H9 (cell line): Measurements from ENCODE around the gene ZSWIM1. TPM values are rescaled to one million over a fixed set of nuclear protein-coding genes. Genes with fewer than 3 reads are reported as not detected.

Source experiments
- DNase-seq: peaks from one replicate; pipeline ENCODE4 v3.0.0-alpha.2; 2017
- H2AFZ ChIP-seq: one replicate; pipeline ENCODE4 v1.6.1; 2013; ENCODE audit warnings: mild to moderate bottlenecking, low read length, control low read depth, moderate library complexity
- H2AK5ac ChIP-seq: 2 replicates; pipeline ENCODE4 v1.6.1; 2013; ENCODE audit warnings: low read length, control low read depth, mixed read lengths; ENCODE audit not compliant: insufficient read length
- H2BK120ac ChIP-seq: one replicate; pipeline ENCODE4 v1.6.1; 2013; ENCODE audit warnings: low read depth, mild to moderate bottlenecking, low read length, control low read depth, inconsistent platforms; ENCODE audit not compliant: poor library complexity, severe bottlenecking
- H2BK12ac ChIP-seq: 2 replicates; pipeline ENCODE4 v1.6.1; 2013; ENCODE audit warnings: low read length, control low read depth, mixed read lengths, low read depth; ENCODE audit not compliant: insufficient read length
- H2BK15ac ChIP-seq: 2 replicates; pipeline ENCODE4 v1.6.1; 2013; ENCODE audit warnings: low read depth, low read length, control low read depth
- H2BK20ac ChIP-seq: one replicate; pipeline ENCODE4 v1.6.1; 2013; ENCODE audit warnings: low read depth, mild to moderate bottlenecking, low read length, control low read depth, inconsistent platforms; ENCODE audit not compliant: poor library complexity, severe bottlenecking
- H2BK5ac ChIP-seq: 2 replicates; pipeline ENCODE4 v1.6.1; 2013; ENCODE audit warnings: low read length, control low read depth, mixed read lengths; ENCODE audit not compliant: insufficient read length
- H3K14ac ChIP-seq: 2 replicates; pipeline ENCODE4 v1.6.1; 2013; ENCODE audit warnings: low read length, control low read depth; ENCODE audit not compliant: insufficient read depth
- H3K18ac ChIP-seq: 2 replicates; pipeline ENCODE4 v1.6.1; 2013; ENCODE audit warnings: low read depth, mild to moderate bottlenecking, mixed read lengths, low read length, control low read depth; ENCODE audit not compliant: insufficient read length
- H3K23ac ChIP-seq: 2 replicates; pipeline ENCODE4 v1.6.1; 2013; ENCODE audit warnings: low read length, control low read depth, mixed read lengths, low read depth; ENCODE audit not compliant: insufficient read length
- H3K23me2 ChIP-seq: 2 replicates; pipeline ENCODE4 v1.6.1; 2013; ENCODE audit warnings: low read depth, mild to moderate bottlenecking, mixed read lengths, low read length, control low read depth; ENCODE audit not compliant: insufficient read length, poor library complexity, severe bottlenecking
- H3K27ac ChIP-seq: 2 replicates; pipeline ENCODE4 v1.5.1; 2013; ENCODE audit warnings: low read length, control low read depth, mixed read lengths, low read depth; ENCODE audit not compliant: insufficient read length
- H3K27me3 ChIP-seq: 2 replicates; pipeline ENCODE4 v1.6.1; 2013; ENCODE audit warnings: low read length, control low read depth, inconsistent platforms; ENCODE audit not compliant: insufficient read depth
- H3K4ac ChIP-seq: 2 replicates; pipeline ENCODE4 v1.6.1; 2013; ENCODE audit warnings: low read depth, mild to moderate bottlenecking, control low read depth, inconsistent platforms, low read length, moderate library complexity
- H3K4me1 ChIP-seq: 2 replicates; pipeline ENCODE4 v1.6.1; 2013; ENCODE audit warnings: low read length, control low read depth, inconsistent platforms; ENCODE audit not compliant: insufficient read depth
- H3K4me2 ChIP-seq: 2 replicates; pipeline ENCODE4 v1.6.1; 2013; ENCODE audit warnings: low read length, control low read depth, mixed read lengths; ENCODE audit not compliant: insufficient read length, insufficient read depth
- H3K56ac ChIP-seq: 2 replicates; pipeline ENCODE4 v1.6.1; 2013; ENCODE audit warnings: low read depth, mild to moderate bottlenecking, mixed read lengths, low read length, control low read depth; ENCODE audit not compliant: insufficient read length
- H3K79me1 ChIP-seq: 2 replicates; pipeline ENCODE4 v1.6.1; 2013; ENCODE audit warnings: low read depth, mild to moderate bottlenecking, moderate library complexity, low read length, control low read depth, inconsistent platforms; ENCODE audit not compliant: insufficient read depth, poor library complexity, severe bottlenecking
- H3K79me2 ChIP-seq: 2 replicates; pipeline ENCODE4 v1.6.1; 2013; ENCODE audit warnings: low read length, control low read depth, inconsistent platforms; ENCODE audit not compliant: insufficient read depth
- H3K9ac ChIP-seq: 2 replicates; pipeline ENCODE4 v1.6.1; 2013; ENCODE audit warnings: low read length, control low read depth, mixed read lengths; ENCODE audit not compliant: insufficient read length; ENCODE audit errors: extremely low read depth
- H3K9me3 ChIP-seq: one replicate; pipeline ENCODE4 v1.6.1; 2013; ENCODE audit warnings: low read depth, low read length, inconsistent platforms; ENCODE audit not compliant: control insufficient read depth
- H3T11ph ChIP-seq: one replicate; pipeline ENCODE4 v1.6.1; 2013; ENCODE audit warnings: mild to moderate bottlenecking, low read length, control low read depth, inconsistent platforms
- H4K20me1 ChIP-seq: one replicate; pipeline ENCODE4 v1.6.1; 2013; ENCODE audit not compliant: control insufficient read depth, insufficient read length, insufficient read depth
- H4K5ac ChIP-seq: 2 replicates; pipeline ENCODE4 v1.6.1; 2013; ENCODE audit warnings: low read depth, mild to moderate bottlenecking, mixed read lengths, low read length, control low read depth; ENCODE audit not compliant: insufficient read length
- H4K8ac ChIP-seq: replicated peaks from 2 replicates; pipeline ENCODE4 v1.6.1; 2013; ENCODE audit warnings: low read length, control low read depth, mixed read lengths, low read depth; ENCODE audit not compliant: insufficient read length
- H4K91ac ChIP-seq: 2 replicates; pipeline ENCODE4 v1.6.1; 2013; ENCODE audit warnings: low read depth, mild to moderate bottlenecking, moderate library complexity, mixed read lengths, low read length, control low read depth; ENCODE audit not compliant: insufficient read length
- H3K27ac Mint-ChIP-seq, 3 experiments: 2 replicates in 2 of 3; 3 replicates in 1 of 3; pipeline ENCODE4 v1.8.0; 2020 to 2021; ENCODE audit warnings: mixed read lengths in 3 of 3, mild to moderate bottlenecking in 1 of 3, moderate library complexity in 1 of 3
- H3K27me3 Mint-ChIP-seq: 2 replicates; pipeline ENCODE4 v1.8.0; 2021; ENCODE audit warnings: low read depth, mild to moderate bottlenecking, moderate library complexity, mixed read lengths
- H3K36me3 Mint-ChIP-seq, 3 experiments: 2 replicates in 2 of 3; 3 replicates in 1 of 3; pipeline ENCODE4 v1.8.0; 2020 to 2021; ENCODE audit warnings: low read depth in 3 of 3, mixed read lengths in 3 of 3; ENCODE audit not compliant: insufficient read depth in 1 of 3
- H3K4me1 Mint-ChIP-seq, 2 experiments: 2 replicates each; pipeline ENCODE4 v1.8.0; 2020; ENCODE audit warnings: mixed read lengths in 2 of 2
- H3K4me3 Mint-ChIP-seq, 2 experiments: 2 replicates in 1 of 2; 3 replicates in 1 of 2; pipeline ENCODE4 v1.8.0; 2020 to 2021; ENCODE audit warnings: mild to moderate bottlenecking in 2 of 2, mixed read lengths in 2 of 2, moderate library complexity in 1 of 2
- H3K9me3 Mint-ChIP-seq, 2 experiments: 2 replicates in 1 of 2; 3 replicates in 1 of 2; pipeline ENCODE4 v1.8.0; 2020; ENCODE audit warnings: mild to moderate bottlenecking in 2 of 2, mixed read lengths in 2 of 2, moderate library complexity in 1 of 2
- CTCF ChIP-seq: fragments of 200-600 bp; sonication (generic); conservative IDR thresholded peaks from 3 replicates; pipeline ENCODE4 v1.8.0; 2021; ENCODE audit warnings: antibody characterized with exemption, mild to moderate bottlenecking
- WGBS: extraction: QIAGEN DNeasy Blood & Tissue Kit; methylation state at CpG from one replicate; pipeline ENCODE4 v1.1.7; 2013; ENCODE audit warnings: missing lambda C conversion rate, low lambda C conversion rate, mixed read lengths; ENCODE audit not compliant: insufficient read length; ENCODE audit errors: extremely low coverage; 5-methylcytosine and 5-hydroxymethylcytosine counted together
- total RNA-seq: library from RNA; stranded (reverse); gene quantifications from 2 replicates; pipeline ENCODE4 v1.2.1, GENCODE V29; 2021

The ZSWIM1 gene
- total RNA-seq, 1 experiment from 2014 or later, result 13.0 TPM

GRCh38 chr20:45874576-45874975 is 6.5 kb upstream of the ZSWIM1 start:
- Mint-ChIP-seq H3K36me3 (peaks cover 0 to 12% (median 0%) of the 10 kb centered on the region in 3 experiments; a peak in 3 of 7 replicates), H3K27ac (no peak overlapping the region; a peak in 1 of 7 replicates), H3K9me3 (no peaks in the 10 kb centered on the region), H3K4me3 (no peak overlapping the region), H3K27me3 (no peaks in the 10 kb centered on the region), H3K4me1 (no peaks in the 10 kb centered on the region)
- H3K4ac ChIP-seq, result no peak overlapping the region
- H4K5ac ChIP-seq, result no peak overlapping the region
- no peak overlapping the region for H2BK120ac ChIP-seq
- no peak overlapping the region for H2BK15ac ChIP-seq
- no peak overlapping the region for H3K4me2 ChIP-seq
- H2AK5ac ChIP-seq, result no peak overlapping the region
- WGBS, result no CpG with 5 or more reads among the region's 4 CpGs
- no peak for DNase-seq
- H4K91ac ChIP-seq, result no peak overlapping the region
- H2BK20ac ChIP-seq, result no peak overlapping the region
- no peak overlapping the region for H3K14ac ChIP-seq
- H3K18ac ChIP-seq, result no peak overlapping the region
- H3K9me3 ChIP-seq, result no peaks in the 10 kb centered on the region
- no peaks in the 10 kb centered on the region for H4K20me1 ChIP-seq
- TF ChIP-seq CTCF, result no peak
- no peaks in the 10 kb centered on the region for H3K79me2 ChIP-seq
- no peak overlapping the region for H2AFZ ChIP-seq
- H4K8ac ChIP-seq, result no peak overlapping the region
- H3K27me3 ChIP-seq, result no peaks in the 10 kb centered on the region
- no peak overlapping the region for H3K9ac ChIP-seq
- no peaks in the 10 kb centered on the region for H3K23me2 ChIP-seq
- no peaks in the 10 kb centered on the region for H3K79me1 ChIP-seq
- H3T11ph ChIP-seq, result no peak overlapping the region
- H3K4me1 ChIP-seq, result no peaks in the 10 kb centered on the region; the same call in 1 of the 2 replicates
- H3K23ac ChIP-seq, result no peak overlapping the region
- no peak overlapping the region for H3K27ac ChIP-seq
- no peak overlapping the region for H3K56ac ChIP-seq
- H2BK5ac ChIP-seq, result no peak overlapping the region
- no peak overlapping the region for H2BK12ac ChIP-seq
